ENCODE results near the gene TMEM150A. TPM values are rescaled to one million over a fixed set of nuclear protein-coding genes. Genes with fewer than 3 reads are reported as not detected.

Gene TMEM150A
- total and polyA plus RNA-seq, 2 donors from 2014 or later, result 23.1 to 61.2 TPM

GRCh38 chr2:85584354-85584856 lies 18.1 kb downstream of the TMEM150A start, which contains the start of gene VAMP5:
Gene VAMP5, plus strand, starts transcription at chr2:85584431. Its CDS starts 60 bp downstream, at chr2:85584491.
- no peak for TF ChIP-seq CTCF (IDR thresholded peaks at IDR 0.05; ENCODE audit: borderline replicate concordance, extremely low read depth, insufficient read depth)
- H3K36me3 ChIP-seq (ENCODE audit: control insufficient read depth in 2 of 3, insufficient read depth in 3 of 3, low read length in 3 of 3), result peaks cover 0 to 8% (median 2%) of the 10 kb centered on the region in 3 donors
- FAIRE-seq (no peak), DNase-seq (peak; percentile 55 to 83 (median 68))
- intact Hi-C loops (cut with DNase I), result no loop called here
- peak within 1 kb of the TSS in 2 of 3 donors; percentile 64 to 80 for H3K9ac ChIP-seq (ENCODE audit: low read length in 3 of 3)
- peak within 1 kb of the TSS; percentile 93 to 94 for H3K27ac ChIP-seq (ENCODE audit: low read depth in 2 of 2, low read length in 2 of 2)
- no peaks in the 10 kb centered on the region for H3K27me3 ChIP-seq (ENCODE audit: control insufficient read depth, insufficient read depth, low read length)
- peaks cover 0 to 26% (median 10%) of the 10 kb centered on the region in 3 donors for H3K4me1 ChIP-seq (ENCODE audit: control insufficient read depth in 2 of 3, insufficient read depth in 2 of 3, low read depth in 1 of 3, low read length in 3 of 3)
- peak within 1 kb of the TSS; percentile 56 to 74 (median 67) for H3K4me3 ChIP-seq (ENCODE audit: low read length in 3 of 3)
- no peaks in the 10 kb centered on the region for H3K9me3 ChIP-seq (ENCODE audit: control insufficient read depth in 2 of 3, insufficient read depth in 1 of 3, low read length in 3 of 3)

GRCh38 chr2:85583667-85584353 lies 18.7 kb downstream of the TMEM150A start:
- no peaks in the 10 kb centered on the region for H3K9me3 ChIP-seq (ENCODE audit: control insufficient read depth in 2 of 3, insufficient read depth in 1 of 3, low read length in 3 of 3)
- H3K9ac ChIP-seq (ENCODE audit: low read length in 3 of 3), result peak overlapping the region in 1 of 3 donors; percentile 68
- H3K4me1 ChIP-seq (ENCODE audit: control insufficient read depth in 2 of 3, insufficient read depth in 2 of 3, low read depth in 1 of 3, low read length in 3 of 3), result peaks cover 0 to 32% (median 16%) of the 10 kb centered on the region in 3 donors
- FAIRE-seq, result no peak
- DNase-seq, result peak in 1 of 5 donors; percentile 84
- no peak for TF ChIP-seq CTCF (IDR thresholded peaks at IDR 0.05; ENCODE audit: borderline replicate concordance, extremely low read depth, insufficient read depth)
- intact Hi-C loops (cut with DNase I), result no loop called here
- H3K27me3 ChIP-seq (ENCODE audit: control insufficient read depth, insufficient read depth, low read length), result no peaks in the 10 kb centered on the region
- peak overlapping the region; percentile 56 to 74 (median 64) for H3K4me3 ChIP-seq (ENCODE audit: low read length in 3 of 3)
- peaks cover 0 to 8% (median 2%) of the 10 kb centered on the region in 3 donors for H3K36me3 ChIP-seq (ENCODE audit: control insufficient read depth in 2 of 3, insufficient read depth in 3 of 3, low read length in 3 of 3)
- H3K27ac ChIP-seq (ENCODE audit: low read depth in 2 of 2, low read length in 2 of 2), result peak overlapping the region; percentile 93 to 94

GRCh38 chr2:85582492-85582891 lies 20.0 kb downstream of the TMEM150A start:
- no peak for TF ChIP-seq CTCF (IDR thresholded peaks at IDR 0.05; ENCODE audit: borderline replicate concordance, extremely low read depth, insufficient read depth)
- Histone ChIP-seq H3K36me3 (ENCODE audit: control insufficient read depth in 2 of 3, insufficient read depth in 3 of 3, low read length in 3 of 3) (peaks cover 0 to 8% (median 2%) of the 10 kb centered on the region in 3 donors), H3K4me3 (ENCODE audit: low read length in 3 of 3) (no peak overlapping the region), H3K9ac (ENCODE audit: low read length in 3 of 3) (no peak overlapping the region), H3K9me3 (ENCODE audit: control insufficient read depth in 2 of 3, insufficient read depth in 1 of 3, low read length in 3 of 3) (no peaks in the 10 kb centered on the region), H3K4me1 (ENCODE audit: control insufficient read depth in 2 of 3, insufficient read depth in 2 of 3, low read depth in 1 of 3, low read length in 3 of 3) (peaks cover 0 to 33% (median 20%) of the 10 kb centered on the region in 3 donors), H3K27me3 (ENCODE audit: control insufficient read depth, insufficient read depth, low read length) (no peaks in the 10 kb centered on the region), H3K27ac (ENCODE audit: low read depth in 2 of 2, low read length in 2 of 2) (no peak overlapping the region)
- FAIRE-seq (no peak), DNase-seq (no peak)
- intact Hi-C loops (cut with DNase I), result no loop called here
